Measurements from ENCODE around the gene MYBBP1A. TPM values are rescaled to one million over a fixed set of nuclear protein-coding genes. Genes with fewer than 3 reads are reported as not detected.

Gene MYBBP1A
- total RNA-seq, 1 donor from 2014 or later: 92.0 TPM

- no peaks in the 10 kb centered on the region for H3K27me3 ChIP-seq (ENCODE audit: control insufficient read depth, insufficient read depth, low read length)
- no peak for TF ChIP-seq CTCF (IDR thresholded peaks at IDR 0.05; ENCODE audit: insufficient read depth, low read length, poor library complexity, severe bottlenecking)
- H3K36me3 ChIP-seq (ENCODE audit: control insufficient read depth, insufficient read depth, low read length): no peaks in the 10 kb centered on the region
- DNase-seq (ENCODE audit: low read depth): no peak
- H3K4me3 ChIP-seq (ENCODE audit: low read depth, low read length): no peak overlapping the region
Observed at GRCh38 chr17:4516735-4517134, 38.4 kb downstream of the MYBBP1A start.

- Histone ChIP-seq H3K4me3 (ENCODE audit: low read depth, low read length) (no peak overlapping the region), H3K27me3 (ENCODE audit: control insufficient read depth, insufficient read depth, low read length) (no peaks in the 10 kb centered on the region), H3K36me3 (ENCODE audit: control insufficient read depth, insufficient read depth, low read length) (no peaks in the 10 kb centered on the region)
- no peak for DNase-seq (ENCODE audit: low read depth)
- TF ChIP-seq CTCF (IDR thresholded peaks at IDR 0.05; ENCODE audit: insufficient read depth, low read length, poor library complexity, severe bottlenecking): no peak
Observed at GRCh38 chr17:4515501-4515900, 39.7 kb downstream of the MYBBP1A start.

GRCh38 chr17:4514779-4515178 is 40.4 kb downstream of the MYBBP1A start:
- no peak for TF ChIP-seq CTCF (IDR thresholded peaks at IDR 0.05; ENCODE audit: insufficient read depth, low read length, poor library complexity, severe bottlenecking)
- Histone ChIP-seq H3K36me3 (ENCODE audit: control insufficient read depth, insufficient read depth, low read length) (no peaks in the 10 kb centered on the region), H3K4me3 (ENCODE audit: low read depth, low read length) (no peak overlapping the region), H3K27me3 (ENCODE audit: control insufficient read depth, insufficient read depth, low read length) (no peaks in the 10 kb centered on the region)
- DNase-seq (ENCODE audit: low read depth): no peak

- no peak for TF ChIP-seq CTCF (IDR thresholded peaks at IDR 0.05; ENCODE audit: insufficient read depth, low read length, poor library complexity, severe bottlenecking)
- DNase-seq (ENCODE audit: low read depth): no peak
- Histone ChIP-seq H3K4me3 (ENCODE audit: low read depth, low read length) (no peak overlapping the region), H3K36me3 (ENCODE audit: control insufficient read depth, insufficient read depth, low read length) (no peaks in the 10 kb centered on the region), H3K27me3 (ENCODE audit: control insufficient read depth, insufficient read depth, low read length) (no peaks in the 10 kb centered on the region)
Observed at GRCh38 chr17:4514206-4514605, 41.0 kb downstream of the MYBBP1A start.

- Histone ChIP-seq H3K27me3 (ENCODE audit: control insufficient read depth, insufficient read depth, low read length) (no peaks in the 10 kb centered on the region), H3K36me3 (ENCODE audit: control insufficient read depth, insufficient read depth, low read length) (no peaks in the 10 kb centered on the region), H3K4me3 (ENCODE audit: low read depth, low read length) (no peak overlapping the region)
- no peak for DNase-seq (ENCODE audit: low read depth)
- no peak for TF ChIP-seq CTCF (IDR thresholded peaks at IDR 0.05; ENCODE audit: insufficient read depth, low read length, poor library complexity, severe bottlenecking)
Observed at GRCh38 chr17:4513113-4514032, 41.8 kb downstream of the MYBBP1A start.
